Measurements from ENCODE around the gene SLC48A1.

SLC48A1 gene

DNA sequence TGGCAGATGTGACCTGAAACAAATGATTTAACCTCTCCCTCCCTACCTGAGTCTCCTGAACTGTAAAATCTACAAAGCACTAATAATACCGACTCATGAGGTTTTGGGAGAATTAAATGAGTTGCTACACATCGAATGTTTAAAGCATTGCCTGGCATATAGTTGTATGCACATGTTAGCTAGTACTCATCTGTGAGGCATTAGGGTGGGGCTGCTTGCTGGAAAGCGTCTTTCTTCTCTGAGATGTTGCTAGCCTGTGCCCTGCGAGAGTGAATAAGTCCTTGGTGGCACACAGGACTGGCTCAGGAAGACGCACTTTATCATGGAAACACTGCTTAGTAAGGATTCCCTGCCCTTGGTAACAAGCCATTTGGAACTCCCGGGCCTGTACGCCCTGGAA is 20.5 kb upstream of the SLC48A1 start:
- H3K27me3 ChIP-seq (ENCODE audit: control insufficient read depth in 3 of 3, insufficient read depth in 3 of 3, low read depth in 1 of 3, low read length in 3 of 3) = no peaks in the 10 kb centered on the region
- no peaks in the 10 kb centered on the region for H3K9me3 ChIP-seq (replicated peaks in 1 of 2; ENCODE audit: control insufficient read depth in 2 of 2, insufficient read depth in 1 of 2, low read depth in 1 of 2, low read length in 2 of 2)
- H2AFZ ChIP-seq (ENCODE audit: low read length) = no peak overlapping the region
- H3K36me3 ChIP-seq (replicated peaks in 1 of 2; ENCODE audit: control insufficient read depth in 2 of 2, insufficient read depth in 2 of 2, low read length in 2 of 2) = no peaks in the 10 kb centered on the region
- H3K18ac ChIP-seq (ENCODE audit: low read length) = no peak overlapping the region
- H3K14ac ChIP-seq (ENCODE audit: low read length) = no peak overlapping the region
- H4K8ac ChIP-seq (ENCODE audit: low read depth, low read length) = no peak overlapping the region
- H2BK5ac ChIP-seq (ENCODE audit: low read length) = no peak overlapping the region
- H3K79me1 ChIP-seq (ENCODE audit: low read depth, low read length) = no peaks in the 10 kb centered on the region
- no peak overlapping the region for H3K4me3 ChIP-seq (ENCODE audit: low read length in 2 of 2)
- no peak overlapping the region for H2AK5ac ChIP-seq (ENCODE audit: low read depth, low read length)
- peak overlapping the region; percentile 38 for H4K91ac ChIP-seq (ENCODE audit: low read depth, low read length, poor library complexity)
- no peak overlapping the region for H2BK12ac ChIP-seq (ENCODE audit: low read length)
- H3K4ac ChIP-seq (ENCODE audit: low read length) = no peak overlapping the region
- H3K23ac ChIP-seq (ENCODE audit: low read depth, low read length, poor library complexity) = no peak overlapping the region
- no peak overlapping the region for H2BK120ac ChIP-seq (ENCODE audit: low read depth, low read length)
- WGBS, 2 donors (ENCODE audit: extremely low coverage in 2 of 2, insufficient read length in 2 of 2, insufficient replicate concordance in 1 of 2) = no CpG with 5 or more reads among the region's 7 CpGs
- no peak for DNase-seq (ENCODE audit: low spot score)
- no peak overlapping the region for H3K27ac ChIP-seq (replicated peaks; ENCODE audit: low read length)
- H3K9ac ChIP-seq (ENCODE audit: low read depth, low read length, poor library complexity) = no peak overlapping the region
- no peak overlapping the region for H2BK15ac ChIP-seq (ENCODE audit: low read length)
- H3K4me1 ChIP-seq (ENCODE audit: control insufficient read depth in 2 of 2, insufficient read depth in 1 of 2, low read depth in 1 of 2, low read length in 2 of 2) = peaks cover 5 to 10% of the 10 kb centered on the region in 2 donors
- no peak overlapping the region for H3K4me2 ChIP-seq (ENCODE audit: insufficient read depth, low read length, poor library complexity, severe bottlenecking)

DNA sequence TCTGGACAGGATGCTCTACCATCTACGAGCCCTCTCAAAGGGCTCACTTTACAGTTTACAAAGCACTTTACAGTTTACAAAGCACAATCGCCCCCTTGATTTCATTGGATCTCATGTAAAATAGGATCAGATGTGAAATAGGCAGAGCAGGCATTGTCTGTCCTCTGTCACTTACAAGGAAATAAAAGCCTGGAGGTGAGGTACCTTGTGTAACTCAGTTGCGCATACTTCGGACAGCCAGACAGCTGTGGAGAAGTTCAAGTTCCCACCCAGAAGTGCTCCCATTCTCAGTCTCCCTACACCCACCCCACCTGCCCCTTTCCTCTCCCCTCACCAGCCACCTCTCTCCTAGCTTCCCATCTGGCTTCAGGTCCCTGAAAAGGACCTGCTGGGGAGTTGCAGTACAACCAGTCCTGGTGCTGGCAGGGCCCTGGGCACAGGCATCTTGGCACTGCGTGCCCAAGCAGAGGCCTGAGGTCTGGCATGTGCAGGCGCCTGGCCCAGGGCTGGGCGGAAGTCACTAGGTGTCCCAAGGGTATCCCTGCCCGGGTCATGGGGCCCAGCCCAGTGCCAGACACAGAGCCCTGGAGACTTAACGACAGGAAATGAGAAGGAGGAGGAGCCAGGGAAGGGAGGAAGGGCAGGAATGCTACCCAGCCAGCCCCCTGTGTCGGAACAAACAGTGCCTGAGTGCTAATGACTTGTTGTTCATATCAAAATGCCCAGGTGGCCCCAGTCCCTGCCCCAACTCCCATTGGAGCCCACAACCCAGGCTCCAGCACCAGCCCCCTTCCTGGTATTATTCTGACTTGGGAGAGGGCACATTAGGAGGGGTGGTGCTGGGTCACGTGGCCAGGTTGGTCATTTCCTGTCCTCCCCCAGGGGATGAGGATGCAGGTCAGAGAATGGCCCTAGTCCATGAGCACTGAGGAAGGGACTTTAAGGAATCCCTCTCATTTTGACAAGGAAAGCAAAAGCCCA is 19.7 kb upstream of the SLC48A1 start:
- no peaks in the 10 kb centered on the region for H3K79me1 ChIP-seq (ENCODE audit: low read depth, low read length)
- H2BK15ac ChIP-seq (ENCODE audit: low read length) = no peak overlapping the region
- no peak overlapping the region for H3K14ac ChIP-seq (ENCODE audit: low read length)
- no peak overlapping the region for H3K4me2 ChIP-seq (ENCODE audit: insufficient read depth, low read length, poor library complexity, severe bottlenecking)
- no peak overlapping the region for H4K91ac ChIP-seq (ENCODE audit: low read depth, low read length, poor library complexity)
- H3K4me3 ChIP-seq (ENCODE audit: low read length in 2 of 2) = no peak overlapping the region
- H3K23ac ChIP-seq (ENCODE audit: low read depth, low read length, poor library complexity) = no peak overlapping the region
- peak overlapping the region; percentile 68 for H2AFZ ChIP-seq (ENCODE audit: low read length)
- peaks cover 12 to 15% of the 10 kb centered on the region in 2 donors for H3K4me1 ChIP-seq (ENCODE audit: control insufficient read depth in 2 of 2, insufficient read depth in 1 of 2, low read depth in 1 of 2, low read length in 2 of 2)
- no peak overlapping the region for H2BK12ac ChIP-seq (ENCODE audit: low read length)
- no peaks in the 10 kb centered on the region for H3K27me3 ChIP-seq (ENCODE audit: control insufficient read depth in 3 of 3, insufficient read depth in 3 of 3, low read depth in 1 of 3, low read length in 3 of 3)
- H3K4ac ChIP-seq (ENCODE audit: low read length) = no peak overlapping the region
- H3K27ac ChIP-seq (replicated peaks; ENCODE audit: low read length) = no peak overlapping the region
- H3K9ac ChIP-seq (ENCODE audit: low read depth, low read length, poor library complexity) = no peak overlapping the region
- H2BK5ac ChIP-seq (ENCODE audit: low read length) = no peak overlapping the region
- no peaks in the 10 kb centered on the region for H3K9me3 ChIP-seq (replicated peaks in 1 of 2; ENCODE audit: control insufficient read depth in 2 of 2, insufficient read depth in 1 of 2, low read depth in 1 of 2, low read length in 2 of 2)
- no peaks in the 10 kb centered on the region for H3K36me3 ChIP-seq (replicated peaks in 1 of 2; ENCODE audit: control insufficient read depth in 2 of 2, insufficient read depth in 2 of 2, low read length in 2 of 2)
- no peak overlapping the region for H2BK120ac ChIP-seq (ENCODE audit: low read depth, low read length)
- no peak overlapping the region for H4K8ac ChIP-seq (ENCODE audit: low read depth, low read length)
- DNase-seq (ENCODE audit: low spot score) = no peak
- no peak overlapping the region for H2AK5ac ChIP-seq (ENCODE audit: low read depth, low read length)
- H3K18ac ChIP-seq (ENCODE audit: low read length) = no peak overlapping the region
- no CpG with 5 or more reads among the region's 11 CpGs for WGBS, 2 donors (ENCODE audit: extremely low coverage in 2 of 2, insufficient read length in 2 of 2, insufficient replicate concordance in 1 of 2)

DNA sequence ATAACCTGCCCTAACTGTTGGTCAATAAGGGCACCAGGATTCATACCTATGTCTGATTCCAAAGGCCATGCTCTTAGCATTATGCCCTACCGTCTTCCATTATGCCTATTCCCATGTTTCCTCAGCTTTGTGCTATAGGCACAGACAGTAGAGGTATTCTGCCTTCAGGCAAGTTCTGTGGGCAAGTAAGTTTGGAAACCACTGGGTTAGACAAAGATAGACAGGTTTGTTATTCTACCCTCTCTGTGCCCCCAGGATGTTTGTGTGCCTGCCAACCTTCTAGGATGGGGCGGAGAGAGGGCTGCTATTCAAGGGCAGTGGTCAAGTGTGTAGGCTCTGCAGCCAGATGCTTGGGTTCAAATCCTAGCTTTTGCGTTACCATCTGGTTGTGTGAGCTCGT is 18.9 kb upstream of the SLC48A1 start:
- Histone ChIP-seq H2BK15ac (ENCODE audit: low read length) (no peak overlapping the region), H3K9me3 (replicated peaks in 1 of 2; ENCODE audit: control insufficient read depth in 2 of 2, insufficient read depth in 1 of 2, low read depth in 1 of 2, low read length in 2 of 2) (no peaks in the 10 kb centered on the region), H2BK120ac (ENCODE audit: low read depth, low read length) (no peak overlapping the region), H3K4me1 (ENCODE audit: control insufficient read depth in 2 of 2, insufficient read depth in 1 of 2, low read depth in 1 of 2, low read length in 2 of 2) (peaks cover 15 to 22% of the 10 kb centered on the region in 2 donors), H3K4me2 (ENCODE audit: insufficient read depth, low read length, poor library complexity, severe bottlenecking) (no peak overlapping the region), H3K23ac (ENCODE audit: low read depth, low read length, poor library complexity) (no peak overlapping the region), H2AFZ (ENCODE audit: low read length) (peak overlapping the region; percentile 68), H3K4ac (ENCODE audit: low read length) (no peak overlapping the region), H2AK5ac (ENCODE audit: low read depth, low read length) (no peak overlapping the region), H3K14ac (ENCODE audit: low read length) (no peak overlapping the region), H3K79me1 (ENCODE audit: low read depth, low read length) (no peaks in the 10 kb centered on the region), H3K9ac (ENCODE audit: low read depth, low read length, poor library complexity) (no peak overlapping the region), H2BK12ac (ENCODE audit: low read length) (no peak overlapping the region), H3K18ac (ENCODE audit: low read length) (no peak overlapping the region), H2BK5ac (ENCODE audit: low read length) (no peak overlapping the region), H3K36me3 (replicated peaks in 1 of 2; ENCODE audit: control insufficient read depth in 2 of 2, insufficient read depth in 2 of 2, low read length in 2 of 2) (no peaks in the 10 kb centered on the region), H3K27me3 (ENCODE audit: control insufficient read depth in 3 of 3, insufficient read depth in 3 of 3, low read depth in 1 of 3, low read length in 3 of 3) (no peaks in the 10 kb centered on the region), H3K4me3 (ENCODE audit: low read length in 2 of 2) (no peak overlapping the region), H4K8ac (ENCODE audit: low read depth, low read length) (no peak overlapping the region), H4K91ac (ENCODE audit: low read depth, low read length, poor library complexity) (no peak overlapping the region), H3K27ac (replicated peaks; ENCODE audit: low read length) (no peak overlapping the region)
- no peak for DNase-seq (ENCODE audit: low spot score)
- no CpG with 5 or more reads among the region's 4 CpGs for WGBS, 2 donors (ENCODE audit: extremely low coverage in 2 of 2, insufficient read length in 2 of 2, insufficient replicate concordance in 1 of 2)

DNA sequence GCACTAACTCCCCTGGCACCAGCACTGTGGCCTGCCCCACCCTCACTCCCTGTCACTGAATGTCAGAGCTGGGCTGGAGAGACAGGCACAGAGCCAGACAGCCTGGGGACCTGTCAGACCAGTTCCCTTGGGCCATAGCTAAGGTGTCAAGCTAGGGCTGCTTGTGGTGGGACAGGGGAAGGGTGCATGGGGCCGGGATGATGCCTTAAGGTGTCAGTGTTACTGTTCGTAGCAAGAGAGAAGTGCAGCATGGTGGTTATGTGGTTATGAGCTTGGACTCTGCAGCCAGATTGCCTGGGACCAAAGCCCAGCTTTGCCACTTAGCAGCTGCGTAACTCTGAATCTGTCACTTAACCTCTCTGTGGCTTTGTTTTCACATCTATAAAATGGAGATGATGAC is 18.2 kb upstream of the SLC48A1 start:
- Histone ChIP-seq H2AFZ (ENCODE audit: low read length) (no peak overlapping the region), H3K4me3 (ENCODE audit: low read length in 2 of 2) (no peak overlapping the region), H3K27ac (replicated peaks; ENCODE audit: low read length) (no peak overlapping the region), H4K91ac (ENCODE audit: low read depth, low read length, poor library complexity) (no peak overlapping the region), H3K4ac (ENCODE audit: low read length) (no peak overlapping the region), H3K9ac (ENCODE audit: low read depth, low read length, poor library complexity) (peak overlapping the region; percentile 6), H3K79me1 (ENCODE audit: low read depth, low read length) (no peaks in the 10 kb centered on the region), H3K4me1 (ENCODE audit: control insufficient read depth in 2 of 2, insufficient read depth in 1 of 2, low read depth in 1 of 2, low read length in 2 of 2) (peaks cover 17 to 22% of the 10 kb centered on the region in 2 donors), H2BK5ac (ENCODE audit: low read length) (no peak overlapping the region), H3K18ac (ENCODE audit: low read length) (peak overlapping the region; percentile 12), H3K27me3 (ENCODE audit: control insufficient read depth in 3 of 3, insufficient read depth in 3 of 3, low read depth in 1 of 3, low read length in 3 of 3) (peaks cover 0 to 4% (median 0%) of the 10 kb centered on the region in 3 experiments), H3K23ac (ENCODE audit: low read depth, low read length, poor library complexity) (peak overlapping the region; percentile 8), H2BK120ac (ENCODE audit: low read depth, low read length) (no peak overlapping the region), H3K9me3 (replicated peaks in 1 of 2; ENCODE audit: control insufficient read depth in 2 of 2, insufficient read depth in 1 of 2, low read depth in 1 of 2, low read length in 2 of 2) (no peaks in the 10 kb centered on the region), H4K8ac (ENCODE audit: low read depth, low read length) (no peak overlapping the region), H3K4me2 (ENCODE audit: insufficient read depth, low read length, poor library complexity, severe bottlenecking) (no peak overlapping the region), H2BK12ac (ENCODE audit: low read length) (no peak overlapping the region), H2AK5ac (ENCODE audit: low read depth, low read length) (no peak overlapping the region), H3K36me3 (replicated peaks in 1 of 2; ENCODE audit: control insufficient read depth in 2 of 2, insufficient read depth in 2 of 2, low read length in 2 of 2) (no peaks in the 10 kb centered on the region), H3K14ac (ENCODE audit: low read length) (no peak overlapping the region), H2BK15ac (ENCODE audit: low read length) (no peak overlapping the region)
- DNase-seq (ENCODE audit: low spot score) = no peak
- WGBS, 2 donors (ENCODE audit: extremely low coverage in 2 of 2, insufficient read length in 2 of 2, insufficient replicate concordance in 1 of 2) = no CpG with 5 or more reads among the region's 3 CpGs

Data from neuronal stem cell (in vitro differentiated cells).